ENCODE data around the gene PPFIA3. TPM values are rescaled to one million over a fixed set of nuclear protein-coding genes. Genes with fewer than 3 reads are reported as not detected.

Gene PPFIA3
- total and polyA plus RNA-seq, 2 of the 8 experiments (the other 6 are each of a cell fraction or from before 2014, with no cell fraction given), result 15.9 to 25.3 TPM

- no peak for TF ChIP-seq USF2 (IDR thresholded peaks at IDR 0.05; ENCODE audit: low read length)
- no peak for TF ChIP-seq CTCF (IDR thresholded peaks at IDR 0.05; ENCODE audit: control extremely low read depth in 1 of 3, insufficient read depth in 1 of 3, low read depth in 1 of 3, low read length in 3 of 3)
Measured at GRCh38 chr19:49153167-49153809, 33.9 kb downstream of the PPFIA3 start (continued).

Data from H1 (cell line).